ENCODE results near the gene THSD8. TPM values are rescaled to one million over a fixed set of nuclear protein-coding genes. Genes with fewer than 3 reads are reported as not detected.

Gene THSD8
- total and polyA plus RNA-seq, 2 donors (not counting 1 experiment from before 2014, with no cell fraction given) = not detected

- Histone ChIP-seq H4K20me1 (ENCODE audit: control insufficient read depth, insufficient read depth, low read length, poor library complexity, severe bottlenecking) (peaks cover 18% of the 10 kb centered on the region), H3K27ac (ENCODE audit: low read length in 2 of 2) (peak overlapping the region; percentile 3 to 57), H3K27me3 (replicated peaks in 1 of 4; ENCODE audit: control extremely low read depth in 1 of 4, control insufficient read depth in 3 of 4, insufficient read depth in 4 of 4, low read length in 3 of 4) (no peaks in the 10 kb centered on the region), H2AFZ (ENCODE audit: insufficient read depth, low read depth, low read length, poor library complexity, severe bottlenecking) (peak overlapping the region; percentile 18), H3K4me1 (ENCODE audit: control insufficient read depth in 2 of 2, insufficient read depth in 2 of 2, low read length in 2 of 2) (peaks cover 32 to 39% of the 10 kb centered on the region in 2 donors), H3K9me3 (ENCODE audit: control extremely low read depth in 1 of 3, control insufficient read depth in 2 of 3, insufficient read depth in 1 of 3, low read length in 2 of 3) (no peaks in the 10 kb centered on the region), H3K4me2 (replicated peaks; ENCODE audit: low read depth, low read length, poor library complexity, severe bottlenecking) (peak overlapping the region; percentile 81), H3K36me3 (replicated peaks in 1 of 2; ENCODE audit: control extremely low read depth in 1 of 2, control insufficient read depth in 1 of 2, extremely low read depth in 1 of 2, insufficient read depth in 2 of 2, low read length in 1 of 2) (peaks cover 0 to 7% of the 10 kb centered on the region in 2 experiments), H3K79me2 (ENCODE audit: control insufficient read depth, insufficient read depth, low read length) (peaks cover 29% of the 10 kb centered on the region), H3K4me3 (ENCODE audit: control extremely low read depth in 1 of 5, extremely low read depth in 1 of 5, insufficient read depth in 1 of 5, low read depth in 2 of 5, low read length in 4 of 5) (peak overlapping the region in 4 of 5 experiments; percentile 14 to 52 (median 34)), H3K9ac (ENCODE audit: low read length) (peak overlapping the region; percentile 34)
- POLR2A ChIA-PET = interaction anchor here (0.5 to 6.8 kb wide), 11 partner anchors 10 to 94 kb away, joined by 4 to 233 read pairs (median 5); partner anchors contain the start of genes GCDH, HOOK2 and RNASEH2A
- Mint-ChIP-seq H3K4me1 (peaks cover 28% of the 10 kb centered on the region), H3K9me3 (ENCODE audit: insufficient read depth) (no peaks in the 10 kb centered on the region), H3K27ac (peak overlapping the region; percentile 88), H3K4me3 (peak overlapping the region; percentile 87), H3K27me3 (no peaks in the 10 kb centered on the region)
- ATAC-seq (ENCODE audit: low read depth) (no peak), DNase-seq (peak; percentile 89)
- intact Hi-C loops (cut with micrococcal nuclease) = loop anchor here (1.0 to 2.0 kb wide), 5 partner anchors 10 to 50 kb away; partner anchors contain the start of gene RNASEH2A
- CTCF ChIA-PET = interaction anchor here (0.7 to 17.9 kb wide), 28 partner anchors 10 to 300 kb away, joined by 3 to 1147 read pairs (median 4); partner anchors contain the start of genes DHPS, GET3, HOOK2 and RNASEH2A
- WGBS (ENCODE audit: insufficient coverage) = 10% methylated on average over 15 of the region's 18 CpGs
- no peak for TF ChIP-seq EZH2 (IDR thresholded peaks at IDR 0.05; ENCODE audit: borderline replicate concordance, insufficient read depth, low read depth, low read length, poor library complexity, severe bottlenecking)
- peak; percentile 96 for TF ChIP-seq CTCF (IDR thresholded peaks at IDR 0.05)
Observed at GRCh38 chr19:12796146-12797071, 5.5 kb upstream of the THSD8 start.
